Uterus (tissue), 2 donors: Measurements from ENCODE around the gene PTGIR.

Experiments used
- POLR2A ChIP-seq, 2 donors: fragments of 450-650 bp; IDR thresholded peaks; one replicate each; pipeline ENCODE4 v1.6.1; 2016; ENCODE audit warnings: antibody characterized with exemption in 2 of 2, mild to moderate bottlenecking in 1 of 2, moderate library complexity in 1 of 2
- TF ChIP-seq, protein P1 (sequence below), 4 experiments: fragments of 200-600 bp in 2 of 4; fragments of 450-650 bp in 2 of 4; sonication (generic) in 2 of 4; IDR thresholded peaks; one replicate each; pipeline ENCODE4 v1.5.1; 2016 to 2019; ENCODE audit warnings: antibody characterized with exemption in 4 of 4, mild to moderate bottlenecking in 2 of 4, moderate library complexity in 1 of 4

DNA sequence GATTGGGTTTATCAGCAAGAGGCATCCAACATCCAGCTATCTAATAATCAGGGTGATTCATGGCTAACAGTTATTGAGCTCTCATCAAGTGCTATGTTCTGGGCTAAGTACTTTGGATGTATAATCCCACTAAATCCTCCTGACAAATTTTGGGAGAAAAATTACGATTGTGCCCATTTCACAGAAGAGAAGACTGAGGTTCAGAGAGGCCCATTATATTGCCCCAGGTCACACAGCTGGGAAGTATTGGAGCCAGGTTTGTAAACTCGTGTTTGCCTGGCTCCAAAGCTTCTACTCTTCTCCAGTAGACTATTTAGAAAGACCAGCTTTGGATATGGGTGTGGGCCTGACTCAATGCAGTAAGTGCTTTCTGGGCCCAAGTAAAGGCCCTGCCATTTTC lies 44.6 kb downstream of the PTGIR start:
- TF ChIP-seq, protein P1, sequence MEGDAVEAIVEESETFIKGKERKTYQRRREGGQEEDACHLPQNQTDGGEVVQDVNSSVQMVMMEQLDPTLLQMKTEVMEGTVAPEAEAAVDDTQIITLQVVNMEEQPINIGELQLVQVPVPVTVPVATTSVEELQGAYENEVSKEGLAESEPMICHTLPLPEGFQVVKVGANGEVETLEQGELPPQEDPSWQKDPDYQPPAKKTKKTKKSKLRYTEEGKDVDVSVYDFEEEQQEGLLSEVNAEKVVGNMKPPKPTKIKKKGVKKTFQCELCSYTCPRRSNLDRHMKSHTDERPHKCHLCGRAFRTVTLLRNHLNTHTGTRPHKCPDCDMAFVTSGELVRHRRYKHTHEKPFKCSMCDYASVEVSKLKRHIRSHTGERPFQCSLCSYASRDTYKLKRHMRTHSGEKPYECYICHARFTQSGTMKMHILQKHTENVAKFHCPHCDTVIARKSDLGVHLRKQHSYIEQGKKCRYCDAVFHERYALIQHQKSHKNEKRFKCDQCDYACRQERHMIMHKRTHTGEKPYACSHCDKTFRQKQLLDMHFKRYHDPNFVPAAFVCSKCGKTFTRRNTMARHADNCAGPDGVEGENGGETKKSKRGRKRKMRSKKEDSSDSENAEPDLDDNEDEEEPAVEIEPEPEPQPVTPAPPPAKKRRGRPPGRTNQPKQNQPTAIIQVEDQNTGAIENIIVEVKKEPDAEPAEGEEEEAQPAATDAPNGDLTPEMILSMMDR (IDR thresholded peaks at IDR 0.05), result no peak
- TF ChIP-seq POLR2A (IDR thresholded peaks at IDR 0.05), result no peak
